Body of pancreas (tissue), 4 donors: ENCODE data around the gene SERPINA12. TPM values are rescaled to one million over a fixed set of nuclear protein-coding genes. Genes with fewer than 3 reads are reported as not detected.

Source experiments
- ATAC-seq: fragments of 150-250 bp; one replicate; pipeline ENCODE4 v1.9.1; 2016
- DNase-seq, 4 donors: peaks; one replicate each; pipeline ENCODE4 v3.0.0-alpha.2; 2019
- H3K27ac ChIP-seq, 4 donors: fragments of 200-600 bp; sonication (generic); 1 replicate in 3 of 4; 2 replicates in 1 of 4; pipeline versions ENCODE4 v1.5.1 to v1.6.1; 2016 to 2019; ENCODE audit warnings: mild to moderate bottlenecking in 1 of 4, mixed read lengths in 1 of 4, moderate library complexity in 1 of 4
- H3K27me3 ChIP-seq, 2 donors: fragments of 200-600 bp; sonication (generic); one replicate each; pipeline ENCODE4 v1.6.0; 2016; ENCODE audit warnings: mild to moderate bottlenecking in 1 of 2
- H3K36me3 ChIP-seq, 2 donors: fragments of 200-600 bp; sonication (generic); replicated peaks in 1 of 2; 2 replicates each; pipeline ENCODE4 v1.5.1; 2016; ENCODE audit warnings: low read depth in 2 of 2; ENCODE audit not compliant: insufficient read depth in 1 of 2
- H3K4me1 ChIP-seq: fragments of 200-600 bp; sonication (generic); one replicate; pipeline ENCODE4 v1.6.0; 2016
- H3K4me3 ChIP-seq, 2 donors: fragments of 200-600 bp; sonication (generic); 1 replicate in 1 of 2; 2 replicates in 1 of 2; pipeline ENCODE4 v1.5.1; 2016 to 2019
- H3K9me3 ChIP-seq, 3 donors: fragments of 200-600 bp; sonication (generic); 1 replicate in 2 of 3; 2 replicates in 1 of 3; pipeline ENCODE4 v1.5.1; 2016
- POLR2A ChIP-seq, 3 donors: fragments of 450-650 bp; IDR thresholded peaks; one replicate each; pipeline ENCODE4 v1.6.1; 2016; ENCODE audit warnings: antibody characterized with exemption in 3 of 3, mild to moderate bottlenecking in 2 of 3
- WGBS, 2 donors: methylation state at CpG; one replicate each; pipeline ENCODE4 v1.1.5; 2017; 5-methylcytosine and 5-hydroxymethylcytosine counted together
- intact Hi-C: fragments of 100-400 bp; cut with DNase I; formaldehyde crosslinking; loops from one replicate; pipeline ENCODE4 v1.15.1; 2023
- total RNA-seq, 2 donors: library from RNA; depleted of rRNA; stranded (reverse); fragments of >200 nt; gene quantifications; one replicate each; pipeline ENCODE4 v1.1.0, GENCODE V29; 2016
- TF ChIP-seq, protein P1 (sequence below), 7 experiments: fragments of 450-650 bp in 4 of 7; fragments of 200-600 bp in 3 of 7; sonication (generic) in 3 of 7; IDR thresholded peaks; one replicate each; pipeline ENCODE4 v1.5.1; 2016 to 2019; ENCODE audit warnings: antibody characterized with exemption in 7 of 7

SERPINA12 gene
- total RNA-seq, 2 donors from 2014 or later, result not detected

DNA sequence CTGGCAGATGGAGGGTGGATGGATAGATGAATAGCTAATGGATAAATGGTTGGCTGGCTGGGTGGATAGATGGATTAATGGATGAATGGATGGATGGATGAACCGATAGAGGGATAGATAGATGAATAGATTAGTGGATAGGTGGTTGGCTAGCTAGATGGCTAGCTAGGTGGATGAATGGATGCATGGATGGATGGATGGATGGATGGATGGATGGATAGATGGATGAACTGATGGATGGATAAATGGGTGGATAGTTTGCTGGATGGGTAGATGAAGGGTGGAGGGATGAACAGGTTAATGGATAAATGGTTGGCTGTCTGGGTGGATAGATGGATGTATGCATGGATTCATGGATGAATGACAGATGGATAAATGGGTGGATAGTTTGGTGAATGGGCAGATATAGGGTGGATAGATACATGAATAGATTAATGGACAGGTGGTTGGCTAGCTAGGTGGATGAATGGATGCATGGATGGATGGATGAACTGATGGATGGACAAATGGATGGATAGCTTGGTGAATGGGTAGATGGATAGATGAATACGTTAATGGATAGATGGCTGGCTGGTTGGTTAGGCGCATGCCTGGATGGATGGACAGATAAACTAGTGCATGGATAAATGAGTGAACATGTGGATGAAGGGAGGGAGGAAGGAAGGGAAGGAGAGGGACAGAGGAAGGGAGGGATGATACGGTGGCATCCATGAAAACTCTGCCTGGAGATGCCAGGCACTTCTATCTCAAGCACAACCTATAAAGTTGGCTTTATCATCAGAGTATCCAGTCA lies 41.3 kb downstream of the SERPINA12 start:
- Histone ChIP-seq H3K36me3 (no peaks in the 10 kb centered on the region), H3K4me1 (no peaks in the 10 kb centered on the region), H3K9me3 (peaks cover 0 to 5% (median 0%) of the 10 kb centered on the region in 3 donors), H3K27me3 (no peaks in the 10 kb centered on the region), H3K4me3 (no peak overlapping the region), H3K27ac (no peak overlapping the region)
- intact Hi-C loops, result no loop called here
- 70 to 81% methylated on average over 4 of the region's 4 CpGs for WGBS, 2 donors
- TF ChIP-seq, protein P1, sequence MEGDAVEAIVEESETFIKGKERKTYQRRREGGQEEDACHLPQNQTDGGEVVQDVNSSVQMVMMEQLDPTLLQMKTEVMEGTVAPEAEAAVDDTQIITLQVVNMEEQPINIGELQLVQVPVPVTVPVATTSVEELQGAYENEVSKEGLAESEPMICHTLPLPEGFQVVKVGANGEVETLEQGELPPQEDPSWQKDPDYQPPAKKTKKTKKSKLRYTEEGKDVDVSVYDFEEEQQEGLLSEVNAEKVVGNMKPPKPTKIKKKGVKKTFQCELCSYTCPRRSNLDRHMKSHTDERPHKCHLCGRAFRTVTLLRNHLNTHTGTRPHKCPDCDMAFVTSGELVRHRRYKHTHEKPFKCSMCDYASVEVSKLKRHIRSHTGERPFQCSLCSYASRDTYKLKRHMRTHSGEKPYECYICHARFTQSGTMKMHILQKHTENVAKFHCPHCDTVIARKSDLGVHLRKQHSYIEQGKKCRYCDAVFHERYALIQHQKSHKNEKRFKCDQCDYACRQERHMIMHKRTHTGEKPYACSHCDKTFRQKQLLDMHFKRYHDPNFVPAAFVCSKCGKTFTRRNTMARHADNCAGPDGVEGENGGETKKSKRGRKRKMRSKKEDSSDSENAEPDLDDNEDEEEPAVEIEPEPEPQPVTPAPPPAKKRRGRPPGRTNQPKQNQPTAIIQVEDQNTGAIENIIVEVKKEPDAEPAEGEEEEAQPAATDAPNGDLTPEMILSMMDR (IDR thresholded peaks at IDR 0.05), result no peak
- TF ChIP-seq POLR2A (IDR thresholded peaks at IDR 0.05), result no peak
- no peak for ATAC-seq
- no peak for DNase-seq

- intact Hi-C loops, result no loop called here
- TF ChIP-seq, protein P1 (IDR thresholded peaks at IDR 0.05), result no peak
- TF ChIP-seq POLR2A (IDR thresholded peaks at IDR 0.05), result no peak
- Histone ChIP-seq H3K36me3 (no peaks in the 10 kb centered on the region), H3K4me3 (no peak overlapping the region), H3K4me1 (no peaks in the 10 kb centered on the region), H3K27ac (no peak overlapping the region), H3K27me3 (no peaks in the 10 kb centered on the region), H3K9me3 (peaks cover 0 to 5% (median 0%) of the 10 kb centered on the region in 3 donors)
- WGBS, 2 donors, result 55 to 58% methylated on average over 3 of the region's 3 CpGs
- no peak for ATAC-seq
- DNase-seq, result no peak
These were observed 42.4 kb downstream of the SERPINA12 start for GRCh38 chr14:94466706-94467370.

DNA sequence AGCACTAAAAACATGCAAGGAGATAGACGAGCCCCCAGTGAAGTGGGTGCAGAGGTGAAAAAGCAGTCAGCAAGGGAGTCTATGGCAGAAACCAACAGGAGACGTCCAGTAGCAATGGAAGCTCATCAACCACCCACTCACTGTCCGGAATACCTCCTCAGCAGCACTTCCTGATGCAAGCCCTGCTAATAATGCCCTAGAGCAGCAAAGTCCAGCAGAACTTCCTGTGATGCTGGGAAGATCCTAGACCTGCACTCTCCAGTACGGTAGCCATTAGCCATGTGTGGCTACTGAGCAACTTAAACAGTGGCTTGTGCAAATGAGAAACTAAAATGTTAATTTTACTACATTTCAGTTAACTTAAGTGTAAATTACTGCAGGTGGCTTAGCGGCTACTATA lies 44.2 kb downstream of the SERPINA12 start:
- Histone ChIP-seq H3K4me3 (no peak overlapping the region), H3K27me3 (no peaks in the 10 kb centered on the region), H3K36me3 (no peaks in the 10 kb centered on the region), H3K4me1 (no peaks in the 10 kb centered on the region), H3K27ac (no peak overlapping the region), H3K9me3 (peaks cover 0 to 5% (median 0%) of the 10 kb centered on the region in 3 donors)
- no peak for TF ChIP-seq POLR2A (IDR thresholded peaks at IDR 0.05)
- TF ChIP-seq, protein P1 (IDR thresholded peaks at IDR 0.05), result no peak
- DNase-seq (no peak), ATAC-seq (no peak)
- intact Hi-C loops, result no loop called here
- 74 to 81% methylated on average over 5 of the region's 5 CpGs for WGBS, 2 donors

- intact Hi-C loops, result no loop called here
- H3K4me3 ChIP-seq, result no peak overlapping the region
- no peaks in the 10 kb centered on the region for H3K36me3 ChIP-seq
- no peak for DNase-seq
- no peak for ATAC-seq
- H3K27ac ChIP-seq, result no peak overlapping the region
- no peaks in the 10 kb centered on the region for H3K27me3 ChIP-seq
- TF ChIP-seq, protein P1 (IDR thresholded peaks at IDR 0.05), result no peak
- TF ChIP-seq POLR2A (IDR thresholded peaks at IDR 0.05), result no peak
- WGBS, 2 donors, result 72 to 77% methylated on average over 5 of the region's 5 CpGs
- H3K9me3 ChIP-seq, result peaks cover 0 to 5% (median 0%) of the 10 kb centered on the region in 3 donors
- no peaks in the 10 kb centered on the region for H3K4me1 ChIP-seq
These were observed 45.0 kb downstream of the SERPINA12 start for GRCh38 chr14:94464290-94464689.
